ENCODE data around the gene PHEX. TPM values are rescaled to one million over a fixed set of nuclear protein-coding genes. Genes with fewer than 3 reads are reported as not detected.
A peak's percentile ranks its signal among the peaks of the same experiment; 100 is the strongest.

PHEX gene
- total RNA-seq, 1 donor from 2014 or later, result 0.48 TPM

DNA sequence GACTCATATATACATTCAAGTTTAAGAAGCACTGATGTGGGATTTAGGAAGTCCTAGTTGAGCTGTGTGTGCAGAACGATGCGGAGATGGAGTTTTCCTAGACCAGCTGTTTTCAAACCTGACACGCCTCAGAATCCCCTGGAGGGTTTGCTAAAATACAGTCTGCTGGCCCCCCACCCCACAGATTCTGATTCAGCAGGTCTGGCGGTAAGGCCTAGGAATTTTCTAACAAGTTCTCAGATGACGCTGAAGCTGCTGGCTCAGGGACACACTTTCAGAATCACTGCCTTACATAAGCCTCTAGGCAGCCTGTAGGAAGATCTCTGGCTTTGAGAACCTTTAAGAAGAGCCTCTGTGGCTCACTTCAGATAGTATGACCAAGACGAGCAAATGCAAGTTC is 73.1 kb downstream of the PHEX start:
- TF ChIP-seq, protein P1, sequence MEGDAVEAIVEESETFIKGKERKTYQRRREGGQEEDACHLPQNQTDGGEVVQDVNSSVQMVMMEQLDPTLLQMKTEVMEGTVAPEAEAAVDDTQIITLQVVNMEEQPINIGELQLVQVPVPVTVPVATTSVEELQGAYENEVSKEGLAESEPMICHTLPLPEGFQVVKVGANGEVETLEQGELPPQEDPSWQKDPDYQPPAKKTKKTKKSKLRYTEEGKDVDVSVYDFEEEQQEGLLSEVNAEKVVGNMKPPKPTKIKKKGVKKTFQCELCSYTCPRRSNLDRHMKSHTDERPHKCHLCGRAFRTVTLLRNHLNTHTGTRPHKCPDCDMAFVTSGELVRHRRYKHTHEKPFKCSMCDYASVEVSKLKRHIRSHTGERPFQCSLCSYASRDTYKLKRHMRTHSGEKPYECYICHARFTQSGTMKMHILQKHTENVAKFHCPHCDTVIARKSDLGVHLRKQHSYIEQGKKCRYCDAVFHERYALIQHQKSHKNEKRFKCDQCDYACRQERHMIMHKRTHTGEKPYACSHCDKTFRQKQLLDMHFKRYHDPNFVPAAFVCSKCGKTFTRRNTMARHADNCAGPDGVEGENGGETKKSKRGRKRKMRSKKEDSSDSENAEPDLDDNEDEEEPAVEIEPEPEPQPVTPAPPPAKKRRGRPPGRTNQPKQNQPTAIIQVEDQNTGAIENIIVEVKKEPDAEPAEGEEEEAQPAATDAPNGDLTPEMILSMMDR (IDR thresholded peaks at IDR 0.05; ENCODE audit: unreplicated experiment), result no peak
- DNase-seq (ENCODE audit: low spot score, unreplicated experiment), result no peak
- Mint-ChIP-seq H3K27ac (no peak overlapping the region), H3K27me3 (no peaks in the 10 kb centered on the region), H3K36me3 (ENCODE audit: insufficient read depth) (no peaks in the 10 kb centered on the region), H3K9me3 (ENCODE audit: low read depth) (peaks cover 4% of the 10 kb centered on the region), H3K4me1 (ENCODE audit: low read depth) (peaks cover 4% of the 10 kb centered on the region), H3K4me3 (ENCODE audit: low read depth) (no peak overlapping the region)

DNA sequence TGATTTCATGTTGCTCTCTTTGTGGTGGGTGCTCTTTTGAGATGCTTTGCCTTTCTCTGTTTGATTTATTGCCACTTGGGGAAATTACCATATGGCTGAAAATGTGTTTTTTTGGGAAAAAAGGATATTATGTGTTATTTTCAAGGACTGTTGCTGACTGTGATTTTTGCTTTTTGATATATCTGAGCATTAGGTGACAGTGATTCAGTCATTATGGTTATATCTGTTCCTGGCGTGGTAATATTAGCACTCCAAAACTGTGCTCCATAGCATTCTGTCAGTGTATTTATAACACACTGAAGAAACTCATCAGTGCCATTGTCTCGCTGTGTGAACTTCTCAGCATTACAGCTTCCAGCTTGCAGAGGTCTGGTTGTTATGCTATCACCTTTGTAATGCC is 73.8 kb downstream of the PHEX start:
- no peaks in the 10 kb centered on the region for H3K36me3 Mint-ChIP-seq (ENCODE audit: insufficient read depth)
- peaks cover 9% of the 10 kb centered on the region for H3K4me1 Mint-ChIP-seq (ENCODE audit: low read depth)
- H3K27me3 Mint-ChIP-seq, result no peaks in the 10 kb centered on the region
- peaks cover 4% of the 10 kb centered on the region for H3K9me3 Mint-ChIP-seq (ENCODE audit: low read depth)
- TF ChIP-seq, protein P1 (IDR thresholded peaks at IDR 0.05; ENCODE audit: unreplicated experiment), result no peak
- no peak for DNase-seq (ENCODE audit: low spot score, unreplicated experiment)
- no peak overlapping the region for H3K4me3 Mint-ChIP-seq (ENCODE audit: low read depth)
- H3K27ac Mint-ChIP-seq, result no peak overlapping the region

DNA sequence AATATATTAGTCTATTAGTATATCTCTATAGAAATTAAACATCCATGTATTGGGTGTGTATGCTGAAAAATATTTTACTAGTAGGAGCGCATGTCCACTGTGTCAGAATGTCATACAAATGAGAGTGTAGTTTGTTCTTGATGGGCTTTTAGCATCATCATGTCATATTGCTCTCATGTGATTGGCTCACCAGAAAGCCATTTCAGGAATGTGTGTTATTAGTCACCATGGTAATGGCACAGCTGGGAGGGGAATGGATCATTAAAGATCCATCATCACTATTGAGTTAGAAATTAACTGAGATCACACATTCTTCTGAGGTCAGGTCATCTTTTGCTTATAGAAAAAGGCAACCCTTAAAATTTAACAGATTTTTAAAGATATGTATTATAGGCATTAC is 77.3 kb downstream of the PHEX start:
- Mint-ChIP-seq H3K27ac (peak overlapping the region; percentile 53), H3K27me3 (no peaks in the 10 kb centered on the region), H3K36me3 (ENCODE audit: insufficient read depth) (no peaks in the 10 kb centered on the region), H3K4me1 (ENCODE audit: low read depth) (peaks cover 12% of the 10 kb centered on the region), H3K9me3 (ENCODE audit: low read depth) (peaks cover 2% of the 10 kb centered on the region), H3K4me3 (ENCODE audit: low read depth) (no peak overlapping the region)
- TF ChIP-seq, protein P1 (IDR thresholded peaks at IDR 0.05; ENCODE audit: unreplicated experiment), result no peak
- no peak for DNase-seq (ENCODE audit: low spot score, unreplicated experiment)

DNA sequence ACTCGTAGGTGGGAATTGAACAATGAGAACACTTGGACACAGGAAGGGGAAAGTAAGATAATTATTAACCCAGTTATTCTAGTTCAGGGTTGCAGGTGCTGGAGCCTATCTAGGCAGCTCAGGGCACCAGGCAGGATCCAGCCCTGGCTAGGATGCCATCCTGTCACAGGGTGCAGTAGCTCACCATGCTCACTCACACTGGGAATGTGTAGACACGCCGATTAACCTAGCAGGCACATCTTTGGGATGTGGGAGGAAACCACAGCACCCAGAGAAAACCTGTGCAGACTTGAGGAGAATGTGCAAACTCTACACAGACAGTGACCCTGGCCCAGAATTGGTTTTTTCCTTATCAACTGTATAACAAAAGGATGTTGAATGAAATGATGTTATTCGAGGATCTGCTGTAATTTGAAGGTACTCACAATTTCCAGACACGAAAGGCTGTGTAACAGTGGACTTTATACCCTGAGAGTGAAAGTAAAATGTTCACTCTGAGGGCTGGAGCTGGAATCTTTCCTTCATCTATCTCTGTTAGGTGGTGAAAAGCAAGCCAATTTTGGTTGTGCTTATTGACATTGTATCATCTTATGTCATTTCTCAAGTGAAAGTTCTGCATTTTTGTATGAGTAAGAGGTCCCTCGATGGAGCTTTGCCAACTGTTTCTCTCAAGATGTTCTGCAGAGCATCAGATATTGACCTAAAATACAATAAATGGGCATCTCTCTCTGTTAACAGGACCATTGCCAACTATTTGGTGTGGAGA is 78.8 kb downstream of the PHEX start:
- Mint-ChIP-seq H3K27ac (peak overlapping the region; percentile 41), H3K27me3 (no peaks in the 10 kb centered on the region), H3K9me3 (ENCODE audit: low read depth) (peaks cover 5% of the 10 kb centered on the region), H3K36me3 (ENCODE audit: insufficient read depth) (no peaks in the 10 kb centered on the region), H3K4me3 (ENCODE audit: low read depth) (no peak overlapping the region), H3K4me1 (ENCODE audit: low read depth) (peaks cover 18% of the 10 kb centered on the region)
- no peak for DNase-seq (ENCODE audit: low spot score, unreplicated experiment)
- TF ChIP-seq, protein P1 (IDR thresholded peaks at IDR 0.05; ENCODE audit: unreplicated experiment), result no peak

GRCh38 chrX:22116605-22117546 is 84.8 kb downstream of the PHEX start:
- Mint-ChIP-seq H3K36me3 (ENCODE audit: insufficient read depth) (no peaks in the 10 kb centered on the region), H3K4me3 (ENCODE audit: low read depth) (no peak overlapping the region), H3K27ac (peak overlapping the region; percentile 95)

More at GRCh38 chrX:22116605-22117546, 84.8 kb downstream of the PHEX start:
- TF ChIP-seq, protein P1 (IDR thresholded peaks at IDR 0.05; ENCODE audit: unreplicated experiment), result no peak
- H3K27me3 Mint-ChIP-seq, result no peaks in the 10 kb centered on the region
- H3K9me3 Mint-ChIP-seq (ENCODE audit: low read depth), result peaks cover 8% of the 10 kb centered on the region
- H3K4me1 Mint-ChIP-seq (ENCODE audit: low read depth), result peaks cover 34% of the 10 kb centered on the region
- DNase-seq (ENCODE audit: low spot score, unreplicated experiment), result no peak
